ENCODE results near the gene CYP27C1. TPM values are rescaled to one million over a fixed set of nuclear protein-coding genes. Genes with fewer than 3 reads are reported as not detected.
A peak's percentile ranks its signal among the peaks of the same experiment; 100 is the strongest.

The CYP27C1 gene
- total and polyA plus RNA-seq, 2 donors (not counting 1 experiment from before 2014, with no cell fraction given), result 0.07 TPM; not detected in 1

- TF ChIP-seq CTCF (conservative IDR thresholded peaks at IDR 0.05 in 1 of 2, IDR thresholded peaks at IDR 0.05 in 1 of 2; ENCODE audit: low read depth in 1 of 2, low read length in 2 of 2), result no peak
- no peak for TF ChIP-seq EZH2 (IDR thresholded peaks at IDR 0.05; ENCODE audit: low read length, missing control alignments)
These were observed 73.1 kb downstream of the CYP27C1 start for GRCh38 chr2:127146820-127147502.

GRCh38 chr2:127146071-127146725 lies 73.9 kb downstream of the CYP27C1 start:
- Histone ChIP-seq H3K9ac (ENCODE audit: insufficient read depth, low read length) (no peak overlapping the region), H3K36me3 (ENCODE audit: control insufficient read depth, insufficient read depth, low read length) (no peaks in the 10 kb centered on the region), H3K4me3 (replicated peaks in 1 of 4; ENCODE audit: control extremely low read depth in 1 of 4, insufficient read depth in 1 of 4, low read depth in 3 of 4, low read length in 4 of 4) (no peak overlapping the region), H3K27ac (ENCODE audit: insufficient read depth, low read length) (no peak overlapping the region), H3K4me1 (ENCODE audit: control insufficient read depth, extremely low read depth, insufficient read depth, low read length) (peaks cover 9% of the 10 kb centered on the region), H3K27me3 (ENCODE audit: control insufficient read depth, insufficient read depth, low read length) (no peaks in the 10 kb centered on the region), H4K20me1 (ENCODE audit: control insufficient read depth, extremely low read depth, insufficient read depth, low read length) (no peaks in the 10 kb centered on the region), H3K79me2 (ENCODE audit: control insufficient read depth, insufficient read depth, low read length) (no peaks in the 10 kb centered on the region), H3K4me2 (ENCODE audit: extremely low read depth, insufficient read depth, low read length) (no peak overlapping the region), H2AFZ (ENCODE audit: low read length) (no peak overlapping the region), H3K9me3 (ENCODE audit: control insufficient read depth, insufficient read depth, low read depth, low read length) (no peaks in the 10 kb centered on the region)
- TF ChIP-seq EZH2 (IDR thresholded peaks at IDR 0.05; ENCODE audit: low read length, missing control alignments) (no peak), CTCF (conservative IDR thresholded peaks at IDR 0.05 in 1 of 2, IDR thresholded peaks at IDR 0.05 in 1 of 2; ENCODE audit: low read depth in 1 of 2, low read length in 2 of 2) (no peak)
- no peak for DNase-seq (ENCODE audit: low read depth in 2 of 2)

More at GRCh38 chr2:127146820-127147502, 73.1 kb downstream of the CYP27C1 start:
- DNase-seq (ENCODE audit: low read depth in 2 of 2), result peak in 1 of 2 donors; percentile 49
- Histone ChIP-seq H3K27ac (ENCODE audit: insufficient read depth, low read length) (no peak overlapping the region), H2AFZ (ENCODE audit: low read length) (no peak overlapping the region), H3K9ac (ENCODE audit: insufficient read depth, low read length) (no peak overlapping the region), H3K4me2 (ENCODE audit: extremely low read depth, insufficient read depth, low read length) (no peak overlapping the region), H3K4me3 (replicated peaks in 1 of 4; ENCODE audit: control extremely low read depth in 1 of 4, insufficient read depth in 1 of 4, low read depth in 3 of 4, low read length in 4 of 4) (no peak overlapping the region), H3K4me1 (ENCODE audit: control insufficient read depth, extremely low read depth, insufficient read depth, low read length) (peaks cover 9% of the 10 kb centered on the region), H3K9me3 (ENCODE audit: control insufficient read depth, insufficient read depth, low read depth, low read length) (no peaks in the 10 kb centered on the region), H4K20me1 (ENCODE audit: control insufficient read depth, extremely low read depth, insufficient read depth, low read length) (no peaks in the 10 kb centered on the region), H3K79me2 (ENCODE audit: control insufficient read depth, insufficient read depth, low read length) (no peaks in the 10 kb centered on the region), H3K36me3 (ENCODE audit: control insufficient read depth, insufficient read depth, low read length) (no peaks in the 10 kb centered on the region), H3K27me3 (ENCODE audit: control insufficient read depth, insufficient read depth, low read length) (no peaks in the 10 kb centered on the region)

- H3K27ac ChIP-seq (ENCODE audit: insufficient read depth, low read length), result no peak overlapping the region
- peaks cover 4% of the 10 kb centered on the region for H3K27me3 ChIP-seq (ENCODE audit: control insufficient read depth, insufficient read depth, low read length)
- TF ChIP-seq EZH2 (IDR thresholded peaks at IDR 0.05; ENCODE audit: low read length, missing control alignments), result no peak
- no peaks in the 10 kb centered on the region for H3K79me2 ChIP-seq (ENCODE audit: control insufficient read depth, insufficient read depth, low read length)
- no peak overlapping the region for H3K4me3 ChIP-seq (replicated peaks in 1 of 4; ENCODE audit: control extremely low read depth in 1 of 4, insufficient read depth in 1 of 4, low read depth in 3 of 4, low read length in 4 of 4)
- H4K20me1 ChIP-seq (ENCODE audit: control insufficient read depth, extremely low read depth, insufficient read depth, low read length), result no peaks in the 10 kb centered on the region
- H3K36me3 ChIP-seq (ENCODE audit: control insufficient read depth, insufficient read depth, low read length), result no peaks in the 10 kb centered on the region
- H2AFZ ChIP-seq (ENCODE audit: low read length), result no peak overlapping the region
- no peaks in the 10 kb centered on the region for H3K9me3 ChIP-seq (ENCODE audit: control insufficient read depth, insufficient read depth, low read depth, low read length)
- DNase-seq (ENCODE audit: low read depth in 2 of 2), result peak in 1 of 2 donors; percentile 65
- H3K9ac ChIP-seq (ENCODE audit: insufficient read depth, low read length), result no peak overlapping the region
- peaks cover 9% of the 10 kb centered on the region for H3K4me1 ChIP-seq (ENCODE audit: control insufficient read depth, extremely low read depth, insufficient read depth, low read length)
- no peak overlapping the region for H3K4me2 ChIP-seq (ENCODE audit: extremely low read depth, insufficient read depth, low read length)
These were observed 74.7 kb downstream of the CYP27C1 start for GRCh38 chr2:127145280-127145895.
